GM12878 (cell line): ENCODE results near the gene ZNF592. TPM values are rescaled to one million over a fixed set of nuclear protein-coding genes. Genes with fewer than 3 reads are reported as not detected.

ENCODE experiments used
- ATF3 ChIP-seq: IDR thresholded peaks from 2 replicates; pipeline ENCODE4 v1.6.1; 2011; ENCODE audit warnings: low read depth, mild to moderate bottlenecking, low read length, moderate library complexity, borderline replicate concordance; ENCODE audit errors: extremely low read depth
- CHD4 ChIP-seq: fragments of 200-600 bp; sonication (generic); IDR thresholded peaks from 2 replicates; pipeline ENCODE4 v1.6.1; 2016; ENCODE audit warnings: mild to moderate bottlenecking
- CREB1 ChIP-seq: IDR thresholded peaks from 2 replicates; pipeline ENCODE4 v1.6.1; 2012; ENCODE audit warnings: low read depth, mild to moderate bottlenecking, inconsistent platforms
- CREM ChIP-seq: IDR thresholded peaks from 2 replicates; pipeline ENCODE4 v1.6.1; 2014; ENCODE audit warnings: antibody characterized with exemption, low read depth
- EGR1 ChIP-seq, 2 experiments: IDR thresholded peaks; 1 replicate in 1 of 2; 2 replicates in 1 of 2; pipeline ENCODE4 v1.6.1; 2011 to 2012; ENCODE audit warnings: low read depth in 2 of 2, low read length in 2 of 2, borderline replicate concordance in 1 of 2, mild to moderate bottlenecking in 1 of 2, moderate library complexity in 1 of 2
- EP300 ChIP-seq, 2 experiments: fragments of 150-350 bp in 1 of 2; IDR thresholded peaks; 2 replicates each; pipeline ENCODE4 v1.6.1; 2011 to 2012; ENCODE audit warnings: low read depth in 2 of 2, low read length in 2 of 2, borderline replicate concordance in 1 of 2, improper control_type of control experiment in 1 of 2, inconsistent platforms in 1 of 2; ENCODE audit not compliant: control insufficient read depth in 1 of 2
- EZH2 ChIP-seq: IDR thresholded peaks from 2 replicates; pipeline ENCODE4 v1.6.1; 2012; ENCODE audit warnings: low read depth, mild to moderate bottlenecking, control low read depth, inconsistent platforms, low read length, borderline replicate concordance; ENCODE audit not compliant: control insufficient read depth
- HDAC6 ChIP-seq: fragments of 200-600 bp; sonication (generic); IDR thresholded peaks from one replicate; pipeline ENCODE4 v1.8.0; 2017; ENCODE audit warnings: antibody characterized with exemption; ENCODE audit not compliant: unreplicated experiment
- IRF3 ChIP-seq: fragments of 450-650 bp; IDR thresholded peaks from 2 replicates; pipeline ENCODE4 v1.6.1; 2014; ENCODE audit warnings: mild to moderate bottlenecking
- KDM1A ChIP-seq: fragments of 200-600 bp; sonication (generic); IDR thresholded peaks from 2 replicates; pipeline ENCODE4 v1.6.1; 2016; ENCODE audit warnings: borderline replicate concordance
- MTA2 ChIP-seq: fragments of 450-650 bp; IDR thresholded peaks from 2 replicates; pipeline ENCODE4 v1.6.1; 2016; ENCODE audit warnings: low read depth, mild to moderate bottlenecking, moderate library complexity
- MYB ChIP-seq: fragments of 150-350 bp; IDR thresholded peaks from 2 replicates; pipeline ENCODE4 v1.6.1; 2014; ENCODE audit warnings: mild to moderate bottlenecking, low read depth, low read length, borderline replicate concordance
- POU2F2 ChIP-seq: IDR thresholded peaks from 3 replicates; pipeline ENCODE4 v1.6.1; 2011; ENCODE audit warnings: low read depth, mild to moderate bottlenecking, low read length, borderline replicate concordance
- SPI1 ChIP-seq: IDR thresholded peaks from 2 replicates; pipeline ENCODE4 v1.6.1; 2011; ENCODE audit warnings: low read depth, mild to moderate bottlenecking, low read length, moderate library complexity, borderline replicate concordance; ENCODE audit not compliant: insufficient read depth
- TARDBP ChIP-seq: IDR thresholded peaks from 2 replicates; pipeline ENCODE4 v1.6.1; 2016; ENCODE audit warnings: borderline replicate concordance
- ZBTB11 ChIP-seq: fragments of 450-650 bp; formaldehyde crosslinking; IDR thresholded peaks from 2 replicates; pipeline ENCODE4 v1.5.0; 2022; ENCODE audit warnings: mild to moderate bottlenecking, missing genetic modification characterization
- ZNF207 ChIP-seq: fragments of 450-650 bp; IDR thresholded peaks from 2 replicates; pipeline ENCODE4 v1.6.1; 2014; ENCODE audit warnings: antibody characterized with exemption, mild to moderate bottlenecking, borderline replicate concordance
- ZNF217 ChIP-seq: fragments of 450-650 bp; IDR thresholded peaks from 2 replicates; pipeline ENCODE4 v1.6.1; 2017; ENCODE audit warnings: antibody characterized with exemption, mild to moderate bottlenecking
- ZNF274 ChIP-seq: IDR thresholded peaks from one replicate; pipeline ENCODE4 v1.8.0; 2011; ENCODE audit not compliant: insufficient read length, insufficient read depth
- ZNF687 ChIP-seq: fragments of 450-650 bp; IDR thresholded peaks from 2 replicates; pipeline ENCODE4 v1.6.1; 2017; ENCODE audit warnings: mild to moderate bottlenecking, moderate library complexity
- ZZZ3 ChIP-seq: IDR thresholded peaks from 2 replicates; pipeline ENCODE4 v1.6.1; 2011; ENCODE audit warnings: low read depth; ENCODE audit not compliant: control insufficient read depth, insufficient read length
- polyA plus RNA-seq, 11 experiments: library from polyadenylated mRNA; depleted of rRNA in 4 of 11; unstranded in 6 of 11; stranded (reverse) in 5 of 11; fragments of >200 nt; fragmentation: Nextera tagmentation in 4 of 11; fragmentation: Illumina TruSeq in 1 of 11; extraction: Ambion mirVana in 4 of 11; extraction: Trizol in 1 of 11; gene quantifications; 1 replicate in 1 of 11; 2 replicates in 10 of 11; pipeline versions ENCODE4 v1.2.1 to v1.2.3, GENCODE V29; 2011 to 2016; ENCODE audit warnings: inconsistent platforms in 2 of 11, missing spikeins in 2 of 11, low read depth in 1 of 11
- total RNA-seq, 4 experiments: library from RNA; depleted of rRNA in 3 of 4; stranded (reverse); fragments of >200 nt in 3 of 4; fragmentation: Illumina TruSeq in 1 of 4; extraction: Trizol in 1 of 4; gene quantifications; 2 replicates each; pipeline versions ENCODE4 v1.2.1 to v1.2.3, GENCODE V29; 2013 to 2021

Gene ZNF592
- total and polyA plus RNA-seq, 10 of the 15 experiments (the other 5 are each of a cell fraction or from before 2014, with no cell fraction given): 0.95 to 23.7 (median 8.6) TPM

GRCh38 chr15:84716036-84716732 lies 32.2 kb upstream of the ZNF592 start, which contains the start of gene SEC11A (continued):
- TF ChIP-seq MYB: 0 out of 2 replicates have a peak, but pooled peaks have one; percentile 13
- peak; percentile 68 for TF ChIP-seq MTA2
- no peak for TF ChIP-seq ZNF274
- TF ChIP-seq CREM: peak; percentile 54; the same call in 1 of the 2 replicates
- TF ChIP-seq SPI1: peak; percentile 66
- peak; percentile 63; the same call in 1 of the 2 replicates for TF ChIP-seq ZNF207
- no peak for TF ChIP-seq EZH2
- no peak; the same call in 1 of the 2 replicates for TF ChIP-seq IRF3
- no peak for TF ChIP-seq KDM1A
- peak; percentile 89 for TF ChIP-seq ZBTB11 (CRISPR knock-in tag)
- no peak for TF ChIP-seq ATF3
- no peak for TF ChIP-seq HDAC6
- TF ChIP-seq EP300 (IDR thresholded peaks at IDR 0.05; ENCODE audit: borderline replicate concordance in 1 of 2, control insufficient read depth in 1 of 2, low read depth in 2 of 2, low read length in 2 of 2): no peak
- peak; percentile 55 to 74; a peak in 2 of 3 replicates for TF ChIP-seq EGR1 (IDR thresholded peaks at IDR 0.05; ENCODE audit: borderline replicate concordance in 1 of 2, low read depth in 2 of 2, low read length in 2 of 2)
- TF ChIP-seq ZNF687: peak; percentile 85
- TF ChIP-seq ZNF217: no peak
- 0 out of 3 replicates have a peak, but pooled peaks have one; percentile 42 for TF ChIP-seq POU2F2
- TF ChIP-seq CREB1: peak; percentile 64
- no peak for TF ChIP-seq TARDBP
- no peak for TF ChIP-seq CHD4
- no peak for TF ChIP-seq ZZZ3
